ENCODE measurements around the gene IRAK2.

IRAK2 gene

DNA sequence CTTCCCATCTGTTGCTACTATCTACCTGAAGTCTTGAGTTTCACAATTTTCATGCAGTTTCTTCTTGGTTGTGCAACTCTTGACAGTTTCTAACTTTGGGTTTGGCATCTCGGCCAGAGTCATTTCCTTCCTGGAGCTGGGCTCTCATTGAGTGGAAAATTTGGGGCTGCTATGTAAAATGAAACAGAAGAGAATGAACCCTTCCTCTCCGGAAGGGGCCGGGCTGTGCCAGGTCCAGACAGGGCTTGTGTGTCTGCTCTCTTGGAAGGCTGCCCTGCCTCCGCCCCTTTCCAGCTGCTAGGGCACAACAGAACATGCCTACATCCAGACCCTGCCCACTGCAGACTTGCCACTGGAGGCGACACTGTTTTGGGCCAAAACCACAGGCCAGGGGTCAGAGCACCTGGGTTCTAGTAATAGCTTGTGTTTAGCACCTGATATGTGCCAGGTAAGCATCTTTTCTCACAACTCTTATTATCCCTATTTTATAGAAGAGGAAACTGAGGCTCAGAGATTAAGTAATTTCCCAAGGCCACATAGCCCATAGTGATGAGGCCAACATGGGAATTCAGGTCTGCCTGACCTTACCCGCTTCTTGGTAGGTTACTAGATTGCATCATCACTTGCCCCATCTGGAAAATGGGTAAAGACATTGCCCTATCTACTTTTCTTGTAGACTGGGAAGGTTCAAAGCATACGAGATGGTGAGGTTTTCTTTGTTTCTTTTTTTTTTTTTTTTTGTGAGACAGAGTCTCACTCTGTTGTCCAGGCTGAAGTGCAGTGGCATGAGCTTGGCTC, 25.0 kb downstream of the IRAK2 start:
- peak; percentile 9 for DNase-seq

DNA sequence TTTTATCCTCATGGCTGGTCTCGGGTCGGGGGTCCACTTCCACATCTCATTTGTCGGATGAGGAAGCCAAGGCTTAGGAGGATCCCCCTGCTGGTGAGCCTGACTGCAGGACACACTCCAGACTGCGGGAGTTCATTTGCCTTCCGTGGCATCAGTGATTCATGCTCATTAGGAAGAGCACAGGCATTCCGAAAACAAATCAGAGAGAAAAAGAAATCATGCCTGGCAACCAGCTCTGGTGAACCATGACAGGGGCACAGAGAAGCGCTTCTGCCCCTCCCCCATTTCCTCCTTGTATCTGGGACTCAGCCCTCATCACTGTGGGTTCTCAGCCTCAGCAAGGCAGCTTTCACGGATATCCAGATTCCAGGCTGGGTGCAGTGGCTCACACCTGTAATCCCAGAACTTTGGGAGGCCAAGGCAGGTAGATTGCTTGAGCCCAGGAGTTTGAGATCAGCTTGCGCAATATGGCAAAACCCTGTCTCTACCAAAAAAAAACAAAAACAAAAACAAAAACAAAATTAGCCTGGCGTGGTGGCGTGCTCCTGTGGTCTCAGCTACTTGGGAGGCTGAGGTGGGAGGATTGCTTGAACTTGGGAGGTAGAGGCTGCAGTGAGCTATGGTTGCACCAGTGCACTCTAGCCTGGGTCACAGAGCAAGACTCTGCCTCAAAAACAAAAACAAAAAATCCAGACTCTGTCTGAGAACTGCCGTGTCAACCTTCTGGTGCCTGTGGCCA, 28.4 kb downstream of the IRAK2 start:
- no peak for DNase-seq

DNA sequence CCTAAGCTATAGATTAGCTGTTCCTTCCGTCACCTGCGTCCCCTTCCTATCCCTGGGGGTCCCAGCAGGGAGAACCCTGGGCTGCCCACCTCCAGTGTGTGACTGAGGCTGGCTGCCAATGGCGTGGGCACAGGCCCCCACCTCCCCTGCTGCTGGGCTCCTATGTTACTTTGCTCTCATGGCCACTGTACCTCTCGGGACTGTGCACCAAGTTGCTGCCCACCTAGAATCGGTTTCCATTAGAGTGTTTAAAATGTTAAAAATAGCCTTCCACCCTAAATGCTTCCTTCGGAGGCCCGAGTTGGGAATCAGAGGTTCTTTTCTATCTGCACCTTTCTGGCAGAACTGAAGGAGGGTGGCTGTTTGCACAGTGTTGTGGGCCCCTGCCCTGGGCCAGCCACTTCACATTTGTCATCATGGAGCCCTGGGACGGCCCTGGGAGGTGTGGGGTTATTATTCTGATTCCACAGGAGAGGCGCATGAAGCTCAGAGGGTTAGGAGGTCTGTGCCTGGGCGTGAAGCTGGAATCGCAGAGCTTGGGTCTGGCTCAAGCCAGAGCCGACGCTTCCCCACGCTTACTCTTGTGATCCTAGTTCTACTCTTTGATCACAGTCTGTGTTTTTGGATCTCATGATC, 29.1 kb downstream of the IRAK2 start:
- no peak for DNase-seq

DNA sequence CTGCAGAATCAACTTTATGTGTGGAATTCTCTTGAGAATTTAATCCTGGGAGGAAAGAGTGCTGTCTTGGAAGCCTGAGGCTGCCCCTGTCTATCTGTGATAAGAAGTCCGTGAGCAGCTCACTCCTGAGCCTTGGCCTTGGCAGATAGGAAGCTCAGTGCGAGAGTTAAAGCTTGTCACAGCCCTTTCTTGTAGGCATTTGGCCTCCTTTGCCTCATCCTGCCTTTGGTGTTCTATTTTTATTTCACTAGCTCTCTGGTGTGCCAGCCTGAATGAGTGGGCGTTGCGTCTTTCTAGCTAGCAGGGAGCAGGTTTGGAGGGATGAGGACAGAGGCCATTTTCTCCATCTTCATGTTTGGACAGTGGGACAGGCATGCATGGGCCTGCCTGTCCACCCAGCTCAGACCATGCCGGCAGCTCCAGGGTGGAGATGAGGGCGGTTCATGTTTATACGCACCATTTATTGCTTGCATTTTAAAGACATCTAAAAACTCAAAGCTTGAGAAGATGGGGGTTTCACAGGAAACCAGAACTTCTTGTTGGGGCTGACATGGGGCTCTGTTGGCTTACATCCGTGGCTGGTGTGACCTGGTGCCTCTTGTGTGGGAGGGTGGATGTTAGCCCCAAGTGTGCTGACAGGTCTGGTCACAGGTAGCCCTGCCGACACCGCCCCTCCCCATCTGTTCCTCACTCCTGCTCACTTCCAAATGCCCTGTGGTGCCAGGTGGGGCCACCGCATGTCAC, 29.8 kb downstream of the IRAK2 start:
- DNase-seq = no peak

DNA sequence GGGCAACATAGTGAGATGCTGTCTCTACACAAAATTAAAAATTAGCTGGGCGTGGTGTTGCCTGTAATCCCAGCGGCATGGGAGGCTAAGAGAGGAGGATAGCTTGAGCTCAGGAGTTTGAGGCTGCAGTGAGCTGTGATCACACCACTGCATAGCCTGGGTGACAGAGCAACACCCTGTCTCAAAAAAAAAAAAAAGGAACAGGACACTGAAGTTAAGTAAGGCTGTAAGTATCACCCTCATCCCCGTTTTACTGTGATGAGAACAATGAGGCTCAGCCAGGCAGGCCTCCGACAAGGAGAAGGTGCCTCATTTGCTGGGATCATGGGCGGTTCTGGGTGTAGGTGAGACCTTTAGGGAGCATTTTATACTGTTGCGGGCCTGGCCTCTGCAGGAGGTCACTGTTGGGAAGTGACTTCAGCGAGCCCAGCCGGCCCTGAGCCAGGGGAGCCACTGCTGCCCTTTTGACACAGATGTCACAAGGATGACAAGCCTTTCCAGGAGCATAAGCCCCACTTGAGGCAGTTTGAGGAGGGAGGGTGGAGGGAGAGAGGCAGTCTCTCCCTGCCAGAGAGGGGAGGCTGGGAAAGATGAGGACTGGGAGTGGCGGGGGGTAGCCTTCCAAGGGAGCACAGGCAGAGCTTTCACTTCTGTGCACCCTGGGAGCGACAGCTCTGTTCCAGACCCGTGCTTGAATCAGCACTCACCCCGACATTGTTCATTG, 30.8 kb downstream of the IRAK2 start:
- no peak for DNase-seq

DNA sequence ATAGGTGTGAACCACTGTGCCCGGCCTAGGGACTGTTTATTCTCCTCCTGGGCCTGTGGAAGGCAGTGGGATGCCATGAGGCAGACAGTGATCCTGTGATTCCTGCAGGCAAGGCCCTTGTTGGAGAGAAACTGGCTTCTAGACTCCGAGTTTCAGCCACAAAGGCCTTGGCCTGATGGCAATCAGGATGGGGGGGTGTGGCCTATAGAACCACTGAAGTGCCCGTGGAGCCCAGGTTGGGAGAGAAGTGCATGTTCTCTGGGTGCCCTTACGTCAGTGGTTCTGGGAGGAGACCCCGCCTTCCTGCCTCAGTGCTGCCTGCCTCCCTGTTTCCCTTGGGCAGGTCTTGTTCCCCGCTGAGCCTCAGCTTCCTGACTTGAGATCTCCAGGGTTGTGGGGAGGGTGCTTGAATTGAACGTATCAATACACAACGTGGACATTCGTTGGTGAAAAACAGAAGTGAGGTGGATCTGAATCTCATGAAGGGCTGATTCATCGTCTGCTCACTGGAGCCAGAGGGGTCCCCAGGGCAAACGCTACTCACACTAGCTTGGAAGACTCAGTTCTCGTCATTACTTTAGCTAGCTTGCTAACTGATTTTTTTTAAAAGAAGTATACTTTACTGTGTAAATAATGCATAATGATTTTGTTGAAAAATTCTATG, 31.8 kb downstream of the IRAK2 start:
- no peak for DNase-seq

DNA sequence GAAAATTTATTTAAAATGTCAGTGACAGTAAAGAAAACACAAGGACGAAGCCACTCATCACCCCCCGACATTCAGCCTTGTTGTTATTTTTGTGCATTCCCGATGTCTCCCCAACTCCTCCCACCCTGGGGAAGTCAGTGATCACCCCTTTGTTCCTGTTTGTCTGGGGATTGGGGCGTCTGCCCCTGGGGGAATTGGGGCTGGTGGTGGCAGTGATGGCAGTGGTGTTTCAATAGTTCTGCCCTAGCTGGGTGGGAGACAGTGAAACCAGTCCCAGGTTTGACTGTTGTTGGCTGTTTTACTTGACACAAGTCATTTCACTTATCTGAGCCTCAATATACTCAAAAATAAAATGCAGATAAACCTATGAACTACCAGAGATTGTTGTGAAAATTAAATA, 33.5 kb downstream of the IRAK2 start:
- DNase-seq = no peak

DNA sequence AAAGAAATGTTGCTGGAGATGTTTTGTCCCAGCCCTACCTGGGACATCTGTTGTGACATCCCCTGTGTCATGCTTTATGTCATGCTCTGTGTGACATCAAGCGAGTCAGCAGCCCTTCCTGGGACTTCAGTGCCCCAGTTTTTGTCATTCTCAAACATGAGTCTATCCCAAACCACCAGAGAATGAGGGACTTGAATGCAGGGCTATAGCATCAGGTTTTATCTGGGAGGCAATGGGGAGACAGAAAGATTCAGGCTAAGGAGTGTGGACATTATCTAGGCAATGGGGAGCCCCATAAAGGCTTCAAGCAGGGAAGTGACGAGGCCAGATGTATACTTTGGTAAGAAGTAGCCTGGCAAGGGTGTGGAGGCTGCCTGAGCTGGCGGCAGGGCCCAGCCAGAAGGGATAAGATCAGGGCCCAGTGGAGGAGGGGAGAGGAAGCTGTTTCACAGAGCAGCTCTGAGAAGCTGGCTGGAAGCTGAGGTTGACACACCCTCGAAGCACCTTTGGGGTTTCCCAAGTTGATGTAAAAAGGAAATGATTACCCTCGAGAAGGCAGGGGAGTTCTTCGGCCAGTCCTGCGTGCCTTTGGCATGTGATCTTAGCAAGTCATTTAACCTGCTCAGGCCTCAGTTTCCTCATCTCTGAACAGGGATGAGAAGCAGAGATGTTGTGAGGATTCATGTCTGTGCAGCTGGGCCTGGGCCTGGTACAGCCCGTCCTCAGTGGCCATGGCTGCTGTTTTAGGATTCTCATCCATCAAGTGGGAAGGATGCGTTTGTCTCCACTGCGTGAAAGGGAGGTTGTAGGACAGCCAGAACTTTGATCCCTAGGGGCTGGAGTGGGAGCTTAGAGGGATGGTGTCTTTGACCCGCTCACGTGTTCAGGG, 34.3 kb downstream of the IRAK2 start:
- DNase-seq = no peak

DNA sequence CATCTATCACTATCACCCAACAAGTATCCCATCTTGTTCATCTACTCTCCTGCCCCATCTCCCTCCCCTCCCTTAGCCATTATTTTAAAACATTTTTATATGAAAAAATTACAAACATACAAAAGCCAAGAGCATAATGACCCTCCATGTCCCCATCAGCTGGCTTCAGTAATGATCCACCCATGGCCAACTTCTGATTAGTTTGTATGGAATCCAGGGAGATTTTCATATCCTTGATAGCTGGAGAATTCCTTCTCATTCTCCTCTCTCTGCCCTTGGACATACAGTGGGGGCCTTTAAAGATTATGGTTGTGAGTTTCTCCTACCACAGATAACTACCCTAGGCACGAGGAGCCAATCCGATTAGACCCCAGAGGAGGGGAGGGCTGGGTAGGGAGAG, 40.2 kb downstream of the IRAK2 start:
- DNase-seq = no peak

DNA sequence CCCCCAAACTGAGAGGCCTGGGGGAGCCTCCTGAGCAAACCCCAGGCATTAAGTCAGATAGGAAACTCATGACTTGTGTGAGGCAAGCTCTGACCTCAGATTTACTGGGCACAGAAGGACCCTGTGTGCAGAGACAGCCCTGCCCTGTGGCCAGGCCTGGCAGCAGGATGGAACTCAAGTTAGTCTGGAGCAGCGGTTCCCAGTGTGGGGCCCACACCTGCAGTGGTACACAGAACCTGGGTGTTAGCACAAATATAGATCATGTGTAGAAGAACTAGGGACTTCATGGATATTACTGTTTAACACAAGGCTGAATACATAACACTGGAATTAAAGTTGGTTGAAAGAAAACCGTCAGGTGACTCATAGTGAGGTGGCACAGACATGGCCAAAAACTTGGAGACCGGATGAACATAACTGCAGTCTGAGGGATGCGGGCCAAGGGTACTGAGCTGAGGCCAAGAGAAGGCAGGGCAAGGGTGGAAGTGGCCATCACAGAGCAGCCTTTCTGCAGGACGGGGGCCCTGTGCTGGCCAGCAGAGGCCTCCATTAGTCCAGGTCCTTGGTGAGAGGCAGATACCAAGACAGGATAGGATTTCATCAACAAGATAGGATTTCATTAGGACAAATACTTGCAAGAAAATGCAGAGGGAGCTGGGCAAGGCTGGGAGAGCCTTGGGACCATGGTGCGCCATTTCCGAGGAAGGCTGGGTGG, 40.9 kb downstream of the IRAK2 start:
- peak; percentile 74 for DNase-seq

DNA sequence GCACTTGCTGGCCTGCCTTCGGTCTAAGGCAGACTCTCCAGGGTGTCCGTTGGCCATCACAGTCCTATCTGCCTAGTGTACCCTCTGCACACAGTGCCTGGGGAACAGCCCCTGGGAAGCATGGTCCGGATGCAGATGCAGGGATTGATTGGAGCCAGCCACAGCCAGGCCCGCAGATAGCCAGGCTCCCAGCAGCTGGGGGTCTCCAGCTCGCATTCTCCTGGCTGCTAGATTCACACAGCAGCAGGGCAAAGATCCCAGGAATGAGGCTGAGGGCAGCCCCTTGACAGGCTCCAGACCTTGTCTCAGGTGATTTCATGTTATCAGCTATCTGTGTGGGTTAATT, 41.4 kb downstream of the IRAK2 start:
- no peak for DNase-seq

DNA sequence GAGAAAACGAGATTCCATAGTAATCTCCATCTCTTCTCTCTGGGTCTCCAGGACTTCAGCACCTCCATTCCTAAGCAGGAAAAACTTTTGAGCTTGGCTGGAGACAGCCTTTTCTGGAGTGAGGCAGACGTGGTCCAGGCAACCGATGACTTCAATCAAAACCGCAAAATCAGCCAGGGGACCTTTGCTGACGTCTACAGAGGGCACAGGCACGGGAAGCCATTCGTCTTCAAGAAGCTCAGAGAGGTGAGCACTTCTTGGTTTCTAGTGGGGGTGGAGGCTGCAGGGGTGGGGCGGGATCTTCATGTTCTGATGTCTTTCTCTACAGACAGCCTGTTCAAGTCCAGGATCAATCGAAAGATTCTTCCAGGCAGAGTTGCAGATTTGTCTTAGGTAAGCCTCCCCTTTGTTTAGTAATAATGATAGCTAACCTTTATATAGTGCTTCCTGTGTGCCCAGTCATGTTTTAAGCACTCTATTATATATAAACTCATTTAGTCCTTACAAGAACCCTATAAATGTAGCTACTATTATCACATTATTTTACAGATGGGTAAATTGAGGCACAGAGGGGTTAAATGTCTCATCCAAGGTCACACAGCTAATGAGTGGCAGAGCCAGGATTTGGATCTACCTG, 48.6 kb downstream of the IRAK2 start:
- DNase-seq = no peak

DNA sequence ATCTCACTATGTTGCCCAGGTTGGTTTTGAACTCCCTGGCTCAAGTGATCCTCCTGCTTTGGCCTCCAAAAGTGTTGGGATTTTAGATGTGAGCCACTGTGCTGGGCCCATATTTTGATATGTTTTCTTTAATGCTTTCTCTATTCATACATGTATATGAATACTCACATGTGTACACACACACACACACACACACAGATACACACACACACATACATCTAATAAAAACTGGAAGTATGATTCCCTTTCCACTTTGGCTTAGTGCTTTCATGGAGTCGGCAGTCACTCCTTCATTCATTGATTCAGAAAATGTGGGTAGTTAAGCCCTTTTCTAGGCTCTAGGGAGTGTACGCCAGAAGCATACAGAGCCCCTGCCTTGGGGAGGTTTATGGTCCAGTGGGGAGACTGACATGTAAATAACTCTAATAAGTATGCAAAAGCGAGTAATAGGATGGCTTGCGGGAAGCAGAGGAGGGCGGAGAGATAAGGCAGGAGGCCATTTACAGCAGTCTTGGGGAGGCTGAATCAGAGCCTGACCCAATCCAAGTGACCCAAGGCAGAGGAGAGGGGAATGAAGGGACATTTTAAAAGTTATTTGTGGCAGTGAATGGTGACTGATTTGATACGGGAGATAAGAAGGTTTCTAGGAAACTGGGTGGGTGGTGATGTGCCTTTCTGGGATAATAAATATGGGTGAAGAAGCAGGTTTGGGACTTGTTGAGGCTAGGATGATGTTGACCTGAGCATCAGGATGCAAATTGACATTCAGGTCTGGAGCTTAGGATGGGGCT, 51.1 kb downstream of the IRAK2 start:
- no peak for DNase-seq

DNA sequence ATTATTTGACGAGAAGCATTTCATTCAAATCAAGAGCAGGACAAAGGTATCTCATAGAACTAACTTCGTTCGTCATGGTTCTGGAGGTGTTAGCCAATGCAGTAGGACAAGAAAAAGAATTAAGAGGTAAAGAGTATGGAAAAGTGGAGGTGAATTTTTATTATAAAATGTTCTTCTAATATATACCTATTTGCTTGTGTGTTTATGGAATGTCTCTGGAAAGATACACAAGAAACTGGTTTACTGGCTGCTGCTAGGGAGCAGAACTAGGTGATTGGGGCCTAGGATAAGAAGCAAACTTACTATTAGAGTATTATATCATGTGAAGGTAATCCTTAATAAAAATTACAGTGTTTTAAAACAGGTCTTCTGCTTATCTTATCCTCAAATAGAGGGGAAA, 52.6 kb downstream of the IRAK2 start:
- no peak for DNase-seq

DNA sequence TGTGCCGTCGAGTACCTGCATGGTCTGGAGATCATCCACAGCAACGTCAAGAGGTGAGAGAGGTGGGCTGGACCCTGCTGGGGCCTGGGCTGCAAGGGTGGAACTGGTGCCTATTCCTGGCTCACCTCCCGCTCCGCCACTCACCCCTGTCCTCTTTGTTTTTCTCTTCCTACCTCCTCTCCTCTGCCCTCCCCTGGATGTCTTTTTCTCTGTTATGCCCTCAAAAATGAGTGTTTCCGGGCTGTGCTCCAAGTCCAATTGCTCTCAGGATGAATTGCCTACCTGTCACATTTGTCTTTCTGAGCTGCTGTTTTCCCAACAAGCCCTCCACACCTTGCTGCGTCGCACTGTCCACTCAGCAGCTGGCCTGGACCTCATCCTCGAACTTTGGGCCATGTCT, 55.0 kb downstream of the IRAK2 start:
- DNase-seq = no peak

DNA sequence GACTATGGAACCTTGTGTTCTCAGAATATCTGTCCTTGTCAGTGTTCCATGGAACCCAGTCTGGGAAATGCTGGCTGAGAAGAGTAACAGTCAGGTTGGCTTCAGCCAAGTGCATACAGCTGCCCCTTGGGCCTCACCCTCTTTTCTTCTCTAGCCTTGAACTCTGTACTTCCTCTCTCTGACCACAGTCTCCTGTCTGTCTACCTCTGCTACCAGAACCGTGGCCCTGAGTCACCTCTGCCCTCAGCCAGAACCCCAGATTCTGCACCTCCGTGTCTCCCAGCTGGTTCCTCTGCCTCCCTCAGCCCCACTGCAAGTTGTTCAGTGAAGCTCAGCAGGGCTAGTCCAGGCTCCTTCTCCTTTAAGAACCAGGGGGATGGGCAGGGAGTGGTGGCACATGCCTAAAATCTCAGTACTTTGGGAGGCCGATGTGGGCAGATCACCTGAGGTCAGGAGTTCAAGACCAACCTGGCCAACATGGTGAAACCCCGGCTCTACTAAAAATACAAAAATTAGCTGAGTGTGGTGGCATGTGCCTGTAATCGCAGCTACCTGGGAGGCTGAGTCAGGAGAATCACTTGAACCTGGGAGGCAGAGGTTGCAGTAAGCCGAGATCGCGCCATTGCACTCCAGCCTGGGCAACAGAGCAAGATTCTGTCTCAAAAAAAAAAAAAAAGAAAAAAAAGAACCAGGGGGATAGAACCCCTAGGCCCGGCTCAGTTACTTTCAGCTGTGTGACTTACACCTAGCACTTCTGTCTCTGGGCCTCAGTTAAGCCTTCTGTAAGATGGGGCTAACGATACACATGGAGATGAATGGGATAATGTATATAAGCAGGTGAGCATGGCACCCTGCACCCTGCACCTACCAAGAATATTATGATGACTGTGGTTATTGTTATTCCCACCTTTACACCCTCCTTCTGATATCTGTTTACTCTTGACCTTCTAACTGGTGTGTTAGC, 59.2 kb downstream of the IRAK2 start:
- DNase-seq = no peak

DNA sequence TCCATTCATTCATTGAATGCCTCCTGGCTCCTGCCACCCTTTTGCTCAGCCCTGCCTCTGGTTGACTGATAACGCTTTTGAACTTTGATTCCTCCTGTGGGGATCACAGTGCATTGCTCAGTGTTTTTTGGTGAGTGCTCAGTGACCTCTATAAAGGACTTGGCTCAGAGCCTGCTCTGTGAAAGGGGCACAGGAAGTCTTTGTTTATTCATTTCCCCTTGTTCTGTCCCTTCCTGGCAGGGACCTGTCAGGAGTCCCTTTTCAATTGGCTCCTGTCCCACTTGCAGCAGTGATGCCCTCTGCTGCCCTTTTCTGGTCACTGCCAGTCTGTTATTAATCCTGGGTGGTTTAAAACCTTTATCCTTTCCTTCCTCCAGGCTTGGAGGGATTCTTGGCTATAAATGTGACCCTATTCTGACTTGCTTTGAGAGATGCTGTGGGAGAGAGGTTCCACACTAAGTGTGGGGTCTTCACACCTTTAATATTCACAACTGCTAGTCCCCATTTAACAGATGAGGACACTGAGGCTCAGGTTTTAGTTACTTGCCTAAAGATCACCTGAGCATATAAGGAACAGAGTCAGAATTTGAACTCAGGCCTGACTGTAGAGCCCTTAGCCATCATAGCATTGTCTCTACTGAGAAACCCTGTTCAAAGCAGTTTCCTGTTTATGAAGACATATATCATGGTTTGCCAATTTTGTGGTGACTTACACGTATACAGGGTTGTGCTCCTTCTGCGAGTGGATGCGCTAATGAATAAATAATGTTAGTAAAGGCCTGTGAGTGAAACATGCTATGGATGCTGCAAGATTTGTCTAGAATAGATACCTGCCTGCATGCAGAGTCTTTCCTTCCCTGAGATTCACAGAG, 60.3 kb downstream of the IRAK2 start:
- DNase-seq = peak; percentile 60

Data from 8988T (cell line).